Measurements from ENCODE around the gene SMYD3. TPM values are rescaled to one million over a fixed set of nuclear protein-coding genes. Genes with fewer than 3 reads are reported as not detected.

The SMYD3 gene
- total RNA-seq, 4 donors from 2014 or later: 15.6 to 21.1 (median 18.4) TPM

DNA sequence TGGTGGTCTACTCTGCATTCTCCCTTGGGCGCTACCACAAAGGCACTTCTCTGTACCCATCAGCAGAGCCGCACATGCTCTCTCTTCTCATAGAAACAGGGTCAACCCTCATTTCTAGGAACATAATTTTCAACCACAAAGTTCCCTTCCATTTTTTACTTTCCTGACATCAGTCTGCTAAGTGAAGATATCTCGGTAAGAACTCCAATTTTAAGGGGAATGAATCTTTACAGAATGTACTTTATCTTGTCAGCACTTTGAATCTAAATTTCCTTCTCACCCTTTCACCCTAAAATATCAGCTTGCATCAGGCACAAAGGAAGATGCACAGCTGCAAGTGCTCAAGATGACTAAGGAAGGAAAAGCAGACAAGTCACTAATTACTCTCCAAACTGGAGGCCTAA, 545.9 kb downstream of the SMYD3 start:
- TF ChIP-seq, protein P1, sequence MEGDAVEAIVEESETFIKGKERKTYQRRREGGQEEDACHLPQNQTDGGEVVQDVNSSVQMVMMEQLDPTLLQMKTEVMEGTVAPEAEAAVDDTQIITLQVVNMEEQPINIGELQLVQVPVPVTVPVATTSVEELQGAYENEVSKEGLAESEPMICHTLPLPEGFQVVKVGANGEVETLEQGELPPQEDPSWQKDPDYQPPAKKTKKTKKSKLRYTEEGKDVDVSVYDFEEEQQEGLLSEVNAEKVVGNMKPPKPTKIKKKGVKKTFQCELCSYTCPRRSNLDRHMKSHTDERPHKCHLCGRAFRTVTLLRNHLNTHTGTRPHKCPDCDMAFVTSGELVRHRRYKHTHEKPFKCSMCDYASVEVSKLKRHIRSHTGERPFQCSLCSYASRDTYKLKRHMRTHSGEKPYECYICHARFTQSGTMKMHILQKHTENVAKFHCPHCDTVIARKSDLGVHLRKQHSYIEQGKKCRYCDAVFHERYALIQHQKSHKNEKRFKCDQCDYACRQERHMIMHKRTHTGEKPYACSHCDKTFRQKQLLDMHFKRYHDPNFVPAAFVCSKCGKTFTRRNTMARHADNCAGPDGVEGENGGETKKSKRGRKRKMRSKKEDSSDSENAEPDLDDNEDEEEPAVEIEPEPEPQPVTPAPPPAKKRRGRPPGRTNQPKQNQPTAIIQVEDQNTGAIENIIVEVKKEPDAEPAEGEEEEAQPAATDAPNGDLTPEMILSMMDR (IDR thresholded peaks at IDR 0.05; ENCODE audit: low read depth): no peak

DNA sequence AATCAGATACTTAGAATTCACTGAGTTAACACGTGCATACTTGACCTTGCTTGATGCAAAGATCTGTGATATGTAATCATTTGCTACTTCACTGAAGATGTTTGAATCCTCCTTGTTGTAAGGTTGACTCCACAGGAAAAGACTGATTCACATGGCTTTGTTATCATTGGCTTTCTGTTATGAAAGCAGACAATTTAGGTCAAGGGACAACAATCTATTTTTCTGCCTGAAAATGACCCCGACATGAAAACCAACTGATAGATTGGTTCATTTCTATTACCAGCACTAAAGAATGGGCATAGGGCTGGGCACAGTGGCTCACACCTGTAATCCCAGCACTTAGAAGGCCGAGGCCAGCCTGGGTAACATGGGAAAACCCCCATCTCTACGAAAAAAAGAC, 546.9 kb downstream of the SMYD3 start:
- TF ChIP-seq, protein P1 (IDR thresholded peaks at IDR 0.05; ENCODE audit: low read depth): no peak

DNA sequence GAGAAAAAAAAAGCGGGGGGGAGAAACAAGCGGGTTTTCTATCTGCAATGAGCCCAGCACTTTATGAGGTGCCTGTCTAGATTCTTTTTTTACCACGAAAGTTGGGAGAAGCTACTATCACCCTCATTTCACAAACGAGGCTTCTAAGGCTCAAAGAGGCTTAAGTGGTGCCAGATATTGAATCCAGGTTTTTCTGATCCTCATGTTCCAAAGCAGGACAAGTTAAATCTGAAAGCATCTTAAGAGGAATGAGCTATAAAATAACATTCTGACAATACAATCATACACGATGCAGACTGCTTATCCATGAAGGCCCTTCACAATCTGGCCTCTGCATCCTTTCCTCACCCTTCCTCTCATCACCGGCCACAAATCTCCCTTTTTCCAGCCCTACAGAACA, 549.1 kb downstream of the SMYD3 start:
- TF ChIP-seq, protein P1 (IDR thresholded peaks at IDR 0.05; ENCODE audit: low read depth): no peak

DNA sequence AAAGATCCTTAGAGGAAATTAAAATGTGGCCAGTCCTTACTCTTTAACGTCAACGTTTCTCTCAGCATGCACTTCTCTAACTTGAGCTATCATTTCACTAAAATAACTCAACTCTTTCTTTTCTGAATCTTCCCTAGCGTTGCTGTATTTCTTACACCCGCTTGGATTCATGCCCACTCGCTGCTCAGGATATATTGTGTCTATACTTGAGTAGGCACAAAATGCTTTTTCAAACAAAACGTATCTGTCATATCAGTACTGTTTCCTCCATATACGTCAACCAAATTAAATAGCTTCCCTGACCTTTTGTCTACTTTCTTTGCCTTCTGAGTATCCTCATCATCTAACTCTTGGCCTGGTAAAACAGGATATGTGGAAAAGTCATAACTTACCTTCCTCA, 549.7 kb downstream of the SMYD3 start:
- TF ChIP-seq, protein P1 (IDR thresholded peaks at IDR 0.05; ENCODE audit: low read depth): no peak

DNA sequence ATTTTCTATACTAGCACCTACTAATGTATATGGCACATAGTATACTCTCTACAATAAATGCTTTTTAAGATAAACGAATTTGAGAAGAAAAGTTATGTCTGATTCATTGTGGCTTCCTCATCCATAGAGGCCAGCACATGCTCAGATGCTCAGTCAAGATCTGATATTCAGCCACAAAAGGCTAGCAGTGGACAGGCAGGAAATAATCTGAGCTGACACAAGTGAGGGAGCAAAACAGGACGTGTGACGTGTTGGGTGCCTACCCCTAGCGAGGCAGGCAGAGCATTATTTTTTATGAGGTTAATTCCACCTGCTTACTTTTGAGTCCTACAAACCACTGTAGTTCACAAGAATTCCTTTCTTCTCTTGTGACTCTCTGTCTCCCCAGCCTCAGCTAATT, 550.9 kb downstream of the SMYD3 start:
- TF ChIP-seq, protein P1 (IDR thresholded peaks at IDR 0.05; ENCODE audit: low read depth): no peak

DNA sequence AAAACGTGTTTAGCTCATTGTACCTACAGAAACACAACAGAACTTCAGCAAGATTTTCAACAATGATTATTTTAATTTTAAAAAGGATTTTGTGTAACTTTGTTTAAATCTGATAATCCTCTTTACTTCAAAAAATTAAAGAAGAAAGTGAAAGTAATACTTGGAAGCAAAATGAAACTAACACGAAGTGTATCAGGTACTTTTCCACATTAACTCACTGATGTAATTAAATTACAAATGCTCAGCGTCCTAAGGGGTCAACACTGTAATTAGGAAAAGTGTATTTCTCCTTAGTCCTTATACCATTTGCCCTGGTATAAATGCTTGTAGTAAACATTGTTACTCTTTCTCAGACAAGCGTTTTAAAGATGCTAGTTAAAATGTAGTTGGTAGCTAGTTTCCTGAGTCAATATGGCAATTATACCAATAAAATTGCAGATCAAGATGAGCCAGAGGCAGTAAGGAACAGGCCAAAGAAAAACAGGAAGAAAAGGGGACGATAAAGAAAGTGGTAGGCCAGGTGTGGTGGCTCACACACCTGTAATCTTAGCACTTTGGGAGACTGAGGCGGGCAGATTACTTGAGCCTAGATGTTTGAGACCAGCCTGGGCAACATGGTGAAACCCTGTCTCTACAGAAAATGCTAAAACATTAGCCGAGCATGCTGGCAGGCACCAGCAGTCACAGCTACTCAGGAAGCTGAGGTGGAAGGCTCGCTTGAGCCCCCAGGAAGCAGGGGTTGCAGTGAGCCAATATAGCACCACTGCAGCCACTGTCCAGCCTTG, 553.0 kb downstream of the SMYD3 start:
- TF ChIP-seq, protein P1 (IDR thresholded peaks at IDR 0.05; ENCODE audit: low read depth): no peak

DNA sequence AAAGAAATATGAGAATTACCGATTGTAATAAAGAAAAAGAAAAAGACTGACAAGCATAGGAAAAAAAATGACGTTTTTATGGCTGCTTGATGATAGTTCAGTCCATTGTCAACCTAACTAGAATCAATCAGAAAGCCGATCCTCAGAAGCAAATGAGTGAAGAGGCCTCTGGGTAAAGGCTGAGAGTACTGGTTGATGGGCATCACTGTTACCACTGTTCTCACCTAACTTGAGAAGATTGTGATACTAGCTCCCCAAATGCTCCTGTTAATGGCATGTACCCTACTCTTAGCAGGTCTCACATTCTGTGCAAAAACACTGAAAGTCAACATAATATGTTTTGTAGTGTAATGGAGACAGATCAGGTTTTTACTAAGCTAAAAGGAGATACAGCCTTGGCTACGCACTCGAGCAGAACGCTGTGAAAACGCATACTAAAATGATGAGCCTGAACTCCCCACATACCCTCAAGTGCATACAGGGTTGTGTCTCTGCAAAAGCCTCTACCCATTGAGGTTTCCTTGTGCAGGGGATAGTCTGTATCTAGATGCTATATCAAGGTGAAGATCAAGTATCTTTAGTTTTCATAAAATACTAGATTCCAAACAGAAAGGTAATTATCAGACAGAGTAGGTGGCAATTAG, 554.6 kb downstream of the SMYD3 start:
- TF ChIP-seq, protein P1 (IDR thresholded peaks at IDR 0.05; ENCODE audit: low read depth): no peak
